Left colon (tissue), 2 donors: ENCODE measurements around the gene ZDHHC4. TPM values are rescaled to one million over a fixed set of nuclear protein-coding genes. Genes with fewer than 3 reads are reported as not detected.
"Not testable (repeated sequence)": the region's sequence is repeated elsewhere in the genome, so short reads cannot be mapped to it uniquely, and the experiment has no call there.

ENCODE experiments used
- ATAC-seq: fragments of 200-7000 bp; cut with Tn5 transposase; one replicate; pipeline ENCODE4 v1.9.1; 2020; ENCODE audit warnings: mild to moderate bottlenecking, moderate library complexity
- DNase-seq, 2 donors: peaks; one replicate each; pipeline ENCODE4 v3.0.0-alpha.2; 2020
- intact Hi-C, 2 donors: fragments of 100-400 bp; cut with DNase I in 1 of 2; cut with micrococcal nuclease in 1 of 2; formaldehyde crosslinking; loops; one replicate each; pipeline versions ENCODE4 v1.11.2 to v1.14.0; 2022; cut with DNase I, micrococcal nuclease
- total RNA-seq, 2 donors: library from RNA; stranded (reverse); fragmentation: NEBNext Ultra II Directional; extraction: Animal tissue kit (Norgen Biotek cat#: 25700); gene quantifications; one replicate each; pipeline ENCODE4 v1.2.1, GENCODE V29; 2021
- donor health status: DM: no; HTN: no; CAD: no.
- donor health status: DM: yes; HTN: yes; CAD: no.

ZDHHC4 gene
- total RNA-seq, 2 donors from 2014 or later: 37.6 to 51.1 TPM

DNA sequence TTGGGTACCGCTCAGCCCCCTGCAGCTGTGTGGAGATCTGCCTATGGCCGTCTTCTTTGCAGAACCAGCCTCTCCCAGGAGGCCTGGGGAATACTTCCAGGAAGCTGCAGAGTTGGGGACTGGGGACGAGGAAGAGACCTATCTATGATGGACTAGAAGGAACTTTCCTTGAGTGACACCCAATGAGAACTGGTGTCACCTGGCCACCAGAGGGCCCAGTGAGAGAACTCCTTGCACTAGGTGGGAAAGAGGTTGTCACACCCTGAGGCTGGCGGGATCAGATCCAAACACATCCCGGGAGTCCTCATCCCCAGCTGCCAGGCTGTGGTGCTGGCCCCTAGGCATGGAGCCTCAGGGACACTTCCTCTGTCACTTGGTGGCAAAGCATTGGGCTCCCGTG is 21.1 kb upstream of the ZDHHC4 start:
- intact Hi-C loops: no loop called here
- DNase-seq (peak in 1 of 2 donors; percentile 24), ATAC-seq (peak; percentile 63)

DNA sequence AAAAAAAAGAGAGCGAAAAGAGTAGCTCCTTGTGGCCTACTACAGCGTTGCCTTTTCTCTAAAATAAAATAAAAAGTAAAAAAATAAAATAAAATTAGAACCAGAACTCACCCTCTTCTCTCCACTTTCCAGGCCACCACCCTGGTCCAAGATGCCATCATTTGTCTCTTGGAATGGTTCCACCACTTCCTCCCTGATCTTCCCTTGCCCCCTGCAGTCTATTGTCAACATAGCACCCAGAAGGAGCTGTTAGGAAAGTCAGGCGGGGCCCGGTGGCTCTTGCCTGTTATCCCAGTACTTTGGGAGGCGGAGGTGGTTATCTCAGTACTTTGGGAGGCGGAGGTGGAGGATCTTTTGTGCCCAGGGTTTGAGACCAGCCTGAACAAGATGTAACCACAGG is 18.4 kb upstream of the ZDHHC4 start:
- peak in 1 of 2 donors; percentile 35 for DNase-seq
- intact Hi-C loops: no loop called here
- peak; percentile 54 for ATAC-seq

DNA sequence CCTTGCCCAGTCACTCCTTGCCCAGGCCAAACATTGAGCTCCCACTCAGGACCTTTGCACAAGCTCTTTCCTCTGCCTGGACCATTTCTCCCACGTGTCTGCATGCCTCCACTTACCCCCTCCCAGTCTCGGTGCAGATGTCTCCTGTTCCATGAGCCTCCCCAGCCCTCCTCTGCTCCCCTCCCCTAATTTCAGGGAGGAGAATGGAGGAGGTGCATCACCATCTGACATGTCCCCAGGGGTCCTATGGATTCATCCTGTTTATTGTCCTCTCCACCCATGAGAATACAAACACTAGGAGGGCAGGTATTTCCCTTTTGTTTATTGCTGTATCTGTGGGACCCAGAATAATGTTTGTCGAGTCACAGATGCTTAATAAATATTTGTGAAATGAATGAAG is 17.4 kb upstream of the ZDHHC4 start:
- intact Hi-C loops: no loop called here

DNA sequence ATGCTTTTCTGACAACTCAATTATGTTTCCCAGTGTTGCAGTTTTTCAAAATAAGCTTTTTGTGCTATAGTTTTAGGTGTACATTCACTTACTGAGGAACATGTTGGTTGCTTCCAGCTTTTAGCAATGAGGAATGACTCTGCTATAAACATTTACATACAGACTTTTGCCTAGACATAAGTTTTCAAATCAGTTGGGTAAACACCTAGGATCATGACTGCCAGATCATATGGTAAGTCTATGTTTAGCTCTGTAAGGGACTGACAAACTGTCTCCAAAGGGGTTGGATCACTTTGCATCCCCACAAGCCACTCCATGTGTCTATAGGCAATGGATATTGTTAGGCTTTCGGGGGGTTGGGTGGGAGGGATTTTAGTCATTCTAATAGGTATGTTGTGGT is 15.1 kb upstream of the ZDHHC4 start:
- ATAC-seq (no peak), DNase-seq (no peak)
- intact Hi-C loops: no loop called here

More for the DNA sequence above, 17.4 kb upstream of the ZDHHC4 start:
- DNase-seq (no peak), ATAC-seq (no peak)

DNA sequence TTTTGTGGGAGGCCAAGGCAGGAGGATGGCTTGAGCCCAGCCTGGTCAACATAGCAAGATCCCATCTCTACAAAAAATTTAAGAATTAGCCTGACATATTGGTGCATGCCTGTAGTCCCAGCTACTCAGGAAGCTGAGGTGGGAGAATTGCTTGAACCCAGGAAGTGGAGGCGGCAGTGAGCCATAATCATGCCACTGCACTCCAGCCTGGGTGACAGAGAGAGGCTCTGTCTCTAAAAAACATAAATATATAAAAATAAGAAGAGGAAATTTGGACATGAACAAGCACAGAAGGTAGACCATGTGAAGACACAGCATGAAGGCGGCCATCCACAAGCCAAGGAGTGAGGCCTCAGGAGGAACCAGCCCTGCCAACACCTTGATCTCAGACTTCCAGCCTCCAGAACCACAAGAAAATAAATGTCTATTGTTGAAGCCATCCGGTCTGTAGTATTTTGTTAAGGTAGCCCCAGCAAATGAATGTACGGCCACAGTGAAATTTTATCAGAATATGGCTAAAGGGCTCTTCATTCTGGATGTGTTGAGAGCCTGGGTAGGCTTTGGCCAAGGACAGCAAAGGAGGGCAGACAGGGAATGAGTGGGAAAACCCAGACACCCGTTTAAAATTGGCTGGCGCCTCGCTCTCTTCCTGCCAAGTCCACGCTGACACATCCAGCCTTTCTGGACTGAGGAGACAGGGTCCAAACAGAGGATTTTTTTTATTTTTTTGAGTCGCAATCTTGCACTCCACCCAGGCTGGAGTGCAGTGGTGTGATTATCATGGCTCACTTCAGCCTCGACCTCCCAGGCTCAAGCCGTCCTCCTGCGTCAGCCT is 13.1 kb upstream of the ZDHHC4 start:
- ATAC-seq: no peak
- DNase-seq: no peak
- intact Hi-C loops: no loop called here

DNA sequence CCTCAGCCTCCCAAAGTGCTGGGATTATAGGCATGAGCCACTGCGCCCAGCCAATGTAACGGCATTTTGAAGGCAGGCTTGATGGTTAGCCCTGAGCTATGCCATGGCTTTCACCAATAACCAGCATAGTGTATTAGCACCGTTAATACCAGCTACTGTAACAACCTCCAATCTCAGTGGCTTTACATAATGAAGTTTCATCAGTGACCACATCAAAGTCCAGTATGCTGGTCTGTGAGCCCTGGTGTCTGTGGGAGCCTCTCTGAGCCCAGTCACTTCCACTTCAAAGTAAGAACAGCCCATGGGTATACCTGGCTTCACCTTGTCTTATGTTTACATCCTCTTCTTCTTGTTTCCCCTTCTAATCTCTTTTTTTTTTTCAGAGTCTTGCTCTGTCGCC is 11.6 kb upstream of the ZDHHC4 start:
- intact Hi-C loops: no loop called here
- no peak for DNase-seq
- no peak for ATAC-seq

DNA sequence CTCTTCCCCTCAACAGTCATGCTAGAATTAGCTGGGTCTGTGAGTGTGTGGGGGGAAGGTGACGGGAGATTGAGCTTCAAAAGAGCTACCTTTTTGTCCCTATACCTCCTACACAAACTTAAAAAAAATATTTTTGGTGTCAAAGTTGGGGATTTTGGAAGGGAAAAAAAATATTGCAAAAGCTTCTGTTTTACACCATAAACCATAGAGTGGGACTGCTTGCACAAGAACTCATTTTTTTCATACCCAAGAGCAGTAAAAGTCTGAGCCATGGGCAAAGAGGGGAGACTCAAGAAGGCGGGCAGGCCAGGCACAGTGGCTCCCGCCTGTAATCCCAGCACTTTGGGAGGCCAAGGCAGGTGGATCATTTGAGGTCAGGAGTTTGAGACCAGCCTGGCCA is 9.4 kb upstream of the ZDHHC4 start:
- DNase-seq (no peak), ATAC-seq (no peak)
- intact Hi-C loops: no loop called here

DNA sequence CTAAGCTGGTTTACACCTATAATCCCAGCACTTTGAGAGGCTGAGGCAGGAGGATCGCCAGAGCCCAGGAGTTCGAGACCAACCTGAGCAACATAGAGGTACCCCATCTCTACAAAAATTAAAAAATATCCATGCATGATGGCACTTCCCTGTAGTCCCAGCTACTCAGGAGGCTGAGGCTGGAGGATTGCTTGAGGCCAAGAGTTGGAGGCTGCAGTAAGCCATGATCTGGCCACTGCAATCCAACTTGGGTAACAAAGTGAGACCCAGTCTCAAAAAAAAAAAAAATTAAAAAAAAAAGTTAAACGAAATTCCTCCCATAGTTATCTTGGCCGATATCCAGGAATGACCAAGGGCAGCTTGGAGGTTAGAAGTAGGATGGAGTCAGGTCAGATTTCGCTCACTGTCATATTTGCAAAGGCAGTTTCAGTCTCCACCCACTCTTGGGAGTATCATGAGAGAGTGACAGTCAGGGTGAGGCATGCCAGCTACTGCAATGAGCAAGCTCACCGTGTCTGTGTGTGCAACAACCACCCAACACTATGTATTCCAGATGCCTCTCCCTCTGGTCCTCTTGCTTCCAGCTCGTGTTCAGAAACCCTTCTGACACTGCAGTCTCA is 6.0 kb upstream of the ZDHHC4 start:
- ATAC-seq (no peak), DNase-seq (no peak)
- intact Hi-C loops: no loop called here

DNA sequence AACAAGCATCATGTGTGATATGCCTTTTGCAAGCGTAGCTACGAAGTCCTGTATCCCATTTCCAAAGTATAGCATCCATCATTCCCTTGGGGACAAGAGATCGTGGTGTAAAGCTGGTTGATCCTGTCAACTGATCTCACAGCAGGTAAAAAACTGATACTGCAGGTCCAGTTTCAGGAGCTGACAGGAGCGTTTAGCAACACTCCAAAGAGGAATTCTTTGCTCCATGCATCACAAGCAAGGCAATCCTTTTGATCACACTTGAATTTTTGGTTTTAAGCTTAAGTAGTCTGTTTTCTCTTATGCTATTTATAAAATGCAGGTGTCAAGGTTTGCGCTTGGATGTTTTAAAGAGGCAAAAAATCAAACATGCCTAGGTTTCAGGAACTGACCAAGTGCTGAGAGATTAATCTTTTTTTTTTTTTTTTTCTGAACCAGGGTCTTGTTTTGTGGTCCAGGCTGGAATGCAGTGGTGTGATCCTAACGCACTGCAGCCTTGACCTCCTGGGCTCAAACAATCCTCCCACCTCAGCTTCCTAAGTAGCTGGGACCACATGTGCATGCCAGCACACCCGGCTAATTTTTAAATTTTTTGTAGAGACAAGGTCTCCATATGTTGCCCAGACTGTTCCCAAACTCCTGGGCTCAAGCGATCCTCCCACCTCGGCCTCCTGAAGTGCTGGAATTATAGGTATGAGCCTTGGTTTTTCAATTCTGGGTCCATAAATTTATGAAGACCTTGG is 1.8 kb upstream of the ZDHHC4 start:
- intact Hi-C loops: no loop called here
- ATAC-seq (no peak), DNase-seq (no peak)

DNA sequence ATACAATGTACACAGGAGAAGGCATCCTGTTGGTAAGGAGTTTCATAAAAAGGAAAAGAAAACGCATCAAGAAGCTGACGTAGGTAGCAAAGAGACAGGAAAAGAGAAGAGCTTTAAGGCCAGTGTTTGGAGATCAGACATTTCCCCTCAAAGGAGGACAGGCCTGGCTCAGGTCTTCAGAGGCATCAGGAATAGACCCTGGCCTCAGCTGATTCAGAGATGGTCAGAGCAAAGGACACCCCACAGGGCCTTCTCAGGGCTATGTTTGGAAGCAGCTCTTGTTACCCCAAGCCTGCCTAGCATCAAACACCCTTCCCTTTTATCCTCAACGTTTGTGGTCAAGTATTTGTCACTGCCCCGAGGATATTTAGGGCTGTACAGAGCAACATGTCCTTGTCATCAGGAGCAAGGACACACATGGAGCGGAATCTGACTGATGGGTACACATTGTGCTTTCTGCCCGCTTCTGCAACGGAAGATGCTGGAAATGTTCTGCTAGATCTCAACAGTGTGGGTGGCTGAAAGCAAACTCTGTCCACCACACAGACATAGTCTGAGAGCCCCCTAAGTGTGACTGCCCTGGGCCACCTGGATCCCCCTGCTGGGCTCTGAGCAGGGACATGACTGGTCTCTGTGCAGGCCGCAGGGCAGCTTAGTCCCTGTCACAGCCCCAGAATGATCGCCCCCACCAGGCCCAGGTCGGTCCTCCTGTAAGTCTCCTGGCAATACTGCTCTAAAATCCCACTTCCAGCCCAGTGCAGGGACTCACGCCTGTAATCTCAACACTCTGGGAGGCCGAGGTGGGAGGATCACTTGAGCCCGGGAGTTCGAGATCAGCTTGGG is 1.0 kb upstream of the ZDHHC4 start:
- intact Hi-C loops: no loop called here
- no peak for ATAC-seq
- peak in 1 of 2 donors; percentile 17 for DNase-seq

DNA sequence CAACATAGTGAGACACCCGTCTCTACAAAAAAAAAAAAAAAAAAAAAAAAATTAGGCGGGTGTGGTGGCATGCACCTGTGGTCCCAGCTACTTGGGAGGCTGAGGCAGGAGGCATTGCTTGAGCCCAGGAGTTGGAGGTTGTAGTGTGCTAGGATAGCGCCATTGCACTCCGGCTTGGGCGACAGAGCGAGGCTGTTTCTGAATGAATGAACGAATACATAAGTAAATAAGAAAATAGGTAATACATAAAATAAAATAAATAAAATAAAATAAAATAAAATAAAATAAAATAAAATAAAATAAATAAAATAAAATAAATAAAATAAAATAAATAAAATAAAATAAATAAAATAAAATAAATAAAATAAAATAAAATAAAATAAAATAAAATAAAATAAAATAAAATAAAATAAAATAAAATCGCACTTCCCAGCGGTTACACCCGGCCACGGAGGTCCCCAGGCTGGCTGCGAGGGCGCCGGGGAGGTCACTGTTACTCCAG is 336 bp upstream of the ZDHHC4 start:
- peak in 1 of 2 donors; percentile 21 for DNase-seq
- ATAC-seq, intact Hi-C loops: not testable (repeated sequence)

DNA sequence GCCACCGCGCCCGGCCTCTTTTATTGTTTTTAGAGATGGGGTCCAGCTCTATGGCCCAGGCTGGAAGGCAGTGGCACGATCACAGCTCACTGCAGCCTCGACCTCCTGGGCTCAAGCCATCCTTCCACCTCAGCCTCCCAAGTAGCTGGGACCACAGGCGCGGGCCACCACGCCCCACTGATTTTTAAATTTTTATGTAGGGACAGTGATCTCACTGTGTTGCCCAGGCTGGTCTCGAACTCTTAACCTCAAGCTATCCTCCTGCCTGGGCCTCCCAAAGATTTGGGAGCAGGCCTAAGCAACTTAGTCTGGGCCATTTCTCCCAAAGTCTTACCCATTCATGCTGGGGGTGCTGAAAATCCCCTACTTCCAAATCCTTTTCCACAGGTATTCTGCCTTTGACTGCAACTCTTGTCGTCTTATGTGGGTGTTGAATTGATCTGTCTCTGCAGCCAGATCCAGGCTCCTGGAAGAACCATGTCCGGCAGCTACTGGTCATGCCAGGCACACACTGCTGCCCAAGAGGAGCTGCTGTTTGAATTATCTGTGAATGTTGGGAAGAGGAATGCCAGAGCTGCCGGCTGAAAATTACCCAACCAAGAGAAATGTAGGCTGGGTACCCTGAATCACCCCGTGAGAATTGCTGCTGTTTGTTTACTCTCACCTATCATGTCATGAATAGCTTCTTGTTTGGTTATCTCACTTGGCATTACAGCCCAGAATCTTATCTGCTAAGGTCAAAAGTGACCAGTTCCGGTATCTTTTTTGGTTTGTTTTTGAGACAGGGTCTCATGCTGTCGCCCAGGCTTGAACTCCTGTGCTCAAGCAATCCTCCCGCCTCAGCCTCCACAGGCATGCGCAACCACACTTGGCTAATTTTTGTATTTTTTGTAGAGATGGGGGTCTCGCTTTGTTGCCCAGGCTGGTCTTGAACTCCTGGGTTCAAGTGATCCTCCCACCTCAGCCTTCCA is 1.1 kb downstream of the ZDHHC4 start:
- peak in 1 of 2 donors; percentile 30 for DNase-seq
- ATAC-seq: no peak

DNA sequence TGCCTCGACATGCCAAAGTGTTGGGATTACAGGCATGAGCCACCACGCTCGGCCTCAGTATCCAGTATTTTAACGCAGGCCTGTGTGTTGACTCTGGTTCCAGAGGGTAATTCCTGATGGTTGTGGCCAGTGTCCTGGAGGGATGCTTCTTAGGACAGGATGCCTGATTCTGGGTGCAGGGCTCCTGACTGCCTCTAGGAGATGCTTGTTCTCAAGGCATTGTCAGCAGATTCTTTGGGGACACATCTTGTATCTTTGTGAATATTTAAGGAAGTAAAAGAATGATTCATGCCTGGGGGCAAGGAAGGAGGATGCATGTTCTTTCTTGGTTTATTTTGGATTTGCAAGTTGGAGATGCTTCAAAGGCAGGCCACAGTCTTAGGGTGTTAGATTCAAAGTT is 2.2 kb downstream of the ZDHHC4 start:
- intact Hi-C loops: no loop called here
- ATAC-seq: no peak
- no peak for DNase-seq

More for the DNA sequence above, 1.1 kb downstream of the ZDHHC4 start:
- intact Hi-C loops: no loop called here

DNA sequence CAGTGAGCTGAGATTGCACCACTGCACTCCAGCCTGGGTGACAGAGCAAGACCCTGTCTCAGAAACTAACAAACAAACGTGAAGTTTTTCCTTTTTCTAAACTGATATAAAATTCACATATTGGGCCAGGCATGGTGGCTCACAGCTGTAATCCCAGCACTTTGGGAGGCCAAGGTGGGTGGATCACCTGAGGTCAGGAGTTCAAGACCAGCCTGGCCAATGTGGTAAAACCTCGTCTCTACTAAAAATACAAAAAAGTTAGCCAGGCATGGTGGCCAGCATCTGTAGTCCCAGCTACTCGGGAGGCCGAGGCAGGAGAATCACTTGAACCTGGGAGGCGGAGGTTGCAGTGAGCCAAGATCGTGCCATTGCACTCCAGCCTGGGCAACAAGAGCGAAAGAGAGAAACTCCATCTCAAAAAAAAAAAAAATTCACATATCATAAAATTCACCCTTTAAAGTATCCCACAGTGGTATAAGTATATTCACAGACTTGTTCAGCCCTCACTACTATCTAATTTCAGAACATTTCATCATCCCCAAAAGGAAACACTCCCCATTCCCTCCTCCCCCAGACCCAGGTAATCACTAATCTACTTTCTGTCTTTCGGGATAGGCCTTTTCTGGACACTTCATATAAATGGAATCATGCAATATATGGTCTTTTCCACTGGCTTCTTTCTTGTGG is 8.6 kb downstream of the ZDHHC4 start:
- DNase-seq, intact Hi-C loops, ATAC-seq: not testable (repeated sequence)

DNA sequence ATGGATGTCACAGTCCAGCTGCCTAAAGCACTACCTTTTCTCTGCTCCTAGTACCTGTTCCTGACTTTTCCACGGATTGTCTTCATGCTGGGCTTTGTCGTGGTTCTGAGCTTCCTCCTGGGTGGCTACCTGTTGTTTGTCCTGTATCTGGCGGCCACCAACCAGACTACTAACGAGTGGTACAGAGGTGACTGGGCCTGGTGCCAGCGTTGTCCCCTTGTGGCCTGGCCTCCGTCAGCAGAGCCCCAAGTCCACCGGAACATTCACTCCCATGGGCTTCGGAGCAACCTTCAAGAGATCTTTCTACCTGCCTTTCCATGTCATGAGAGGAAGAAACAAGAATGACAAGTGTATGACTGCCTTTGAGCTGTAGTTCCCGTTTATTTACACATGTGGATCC is 11.3 kb downstream of the ZDHHC4 start:
- DNase-seq (no peak), ATAC-seq (no peak)
- intact Hi-C loops: no loop called here

DNA sequence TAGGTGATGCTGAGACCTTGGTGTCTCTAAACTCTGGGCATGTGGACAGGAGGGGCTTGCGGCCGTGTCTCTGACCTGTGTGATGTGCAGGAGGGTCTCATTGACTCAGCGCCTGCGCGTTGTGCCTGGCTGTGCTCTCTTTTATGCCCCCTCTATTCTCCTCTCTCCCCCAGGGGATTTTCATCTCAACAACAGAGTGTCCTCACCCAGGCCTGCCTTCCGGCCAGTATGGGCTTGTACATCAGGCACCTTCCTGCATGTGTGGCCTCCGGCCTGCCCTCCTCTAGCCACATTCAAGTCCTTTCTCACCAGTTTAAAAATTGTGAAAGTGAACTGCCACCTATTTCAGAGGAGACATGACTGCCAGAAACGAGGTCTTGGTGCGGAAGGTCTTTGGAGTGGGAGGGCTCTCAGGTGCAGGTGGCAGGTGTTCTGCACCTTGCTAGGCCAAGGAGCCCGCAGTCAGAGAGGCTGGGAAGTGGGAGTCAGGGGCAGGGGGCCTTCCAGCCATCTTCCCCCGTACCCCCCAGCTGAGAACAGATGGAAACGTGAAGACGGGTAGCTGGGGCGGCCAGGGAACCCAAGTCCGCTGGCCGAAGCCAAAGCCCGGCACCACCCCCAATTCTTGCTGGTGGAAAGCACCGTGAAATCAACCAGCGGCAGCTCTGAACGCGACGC is 12.0 kb downstream of the ZDHHC4 start:
- no peak for ATAC-seq
- intact Hi-C loops: no loop called here
- DNase-seq: no peak
